Posterior vena cava (tissue), 2 donors: ENCODE measurements around the gene CACUL1. TPM values are rescaled to one million over a fixed set of nuclear protein-coding genes. Genes with fewer than 3 reads are reported as not detected.
"Not testable (repeated sequence)": the region's sequence is repeated elsewhere in the genome, so short reads cannot be mapped to it uniquely, and the experiment has no call there.

ENCODE experiments used
- DNase-seq: peaks from one replicate; pipeline ENCODE4 v3.0.0-alpha.2; 2020; ENCODE audit warnings: low spot score
- intact Hi-C, 2 donors: fragments of 100-400 bp; cut with DNase I; formaldehyde crosslinking; loops; one replicate each; pipeline versions ENCODE4 v1.14.1 to v1.14.2; 2022 to 2023
- total RNA-seq, 2 donors: library from RNA; stranded (reverse); fragmentation: NEBNext Ultra II Directional; extraction: Animal tissue kit (Norgen Biotek cat#: 25700); gene quantifications; one replicate each; pipeline ENCODE4 v1.2.1, GENCODE V29; 2021
- donor health status: DM: yes; HTN: yes; CAD: no.
- donor health status: DM: yes; HTN: yes; CAD: no.

The CACUL1 gene
- total RNA-seq, 2 donors from 2014 or later: 32.3 to 36.8 TPM

DNA sequence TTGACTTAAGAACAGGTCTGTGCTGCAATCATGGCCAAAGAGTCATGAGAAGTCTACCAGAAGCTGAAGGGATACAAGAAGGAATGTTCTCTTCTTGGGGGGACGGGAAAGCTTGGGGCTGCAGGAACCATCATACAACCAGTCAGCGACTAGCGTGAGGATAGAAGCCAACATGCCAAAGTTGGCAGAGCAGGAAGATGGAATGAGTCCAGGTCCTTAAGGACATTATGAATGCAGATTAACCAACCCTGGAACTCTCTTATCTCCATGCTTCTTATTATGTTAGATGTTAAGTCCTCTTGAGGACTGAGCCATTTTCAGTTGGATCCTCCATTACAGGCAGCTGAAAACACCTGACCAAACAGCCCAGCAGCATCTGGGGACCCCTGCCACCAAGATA, 17.2 kb upstream of the CACUL1 start:
- intact Hi-C loops: no loop called here
- DNase-seq: no peak

DNA sequence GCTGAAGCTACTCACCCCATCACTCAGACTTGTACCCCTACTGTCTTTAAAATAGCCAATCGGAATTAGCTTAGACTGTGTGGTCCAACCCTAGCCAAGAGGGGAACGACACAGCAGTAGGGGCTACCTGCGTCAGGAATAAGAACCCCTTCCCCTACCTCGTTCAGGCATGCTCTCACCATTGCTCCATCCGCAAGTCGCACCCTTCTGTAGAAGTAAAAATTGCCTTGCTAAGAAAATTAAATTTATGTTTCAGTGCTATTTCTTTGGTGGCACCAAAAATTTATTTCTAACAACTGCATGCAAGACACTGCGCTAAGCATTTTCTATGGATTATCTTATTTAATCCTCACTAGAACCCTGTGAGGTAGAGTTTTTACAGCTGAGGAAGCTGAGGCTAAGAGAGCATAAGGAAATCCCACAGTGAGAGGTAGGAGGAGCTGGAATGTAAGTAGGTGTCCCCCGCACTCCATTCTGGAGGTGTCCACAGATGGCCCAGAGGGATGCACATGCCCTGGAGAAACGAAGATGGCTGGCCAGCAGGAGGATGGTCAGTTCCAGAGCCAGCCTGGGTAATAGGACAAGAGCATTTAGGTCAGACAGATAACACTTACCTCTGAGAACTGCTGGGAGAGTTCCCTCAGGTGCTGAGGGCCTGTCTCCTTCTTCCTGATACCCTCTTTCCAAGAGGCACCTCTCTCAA, 15.3 kb upstream of the CACUL1 start:
- intact Hi-C loops: no loop called here
- no peak for DNase-seq

- DNase-seq: no peak
Measured at GRCh38 chr10:118768041-118768919, 13.5 kb upstream of the CACUL1 start.

DNA sequence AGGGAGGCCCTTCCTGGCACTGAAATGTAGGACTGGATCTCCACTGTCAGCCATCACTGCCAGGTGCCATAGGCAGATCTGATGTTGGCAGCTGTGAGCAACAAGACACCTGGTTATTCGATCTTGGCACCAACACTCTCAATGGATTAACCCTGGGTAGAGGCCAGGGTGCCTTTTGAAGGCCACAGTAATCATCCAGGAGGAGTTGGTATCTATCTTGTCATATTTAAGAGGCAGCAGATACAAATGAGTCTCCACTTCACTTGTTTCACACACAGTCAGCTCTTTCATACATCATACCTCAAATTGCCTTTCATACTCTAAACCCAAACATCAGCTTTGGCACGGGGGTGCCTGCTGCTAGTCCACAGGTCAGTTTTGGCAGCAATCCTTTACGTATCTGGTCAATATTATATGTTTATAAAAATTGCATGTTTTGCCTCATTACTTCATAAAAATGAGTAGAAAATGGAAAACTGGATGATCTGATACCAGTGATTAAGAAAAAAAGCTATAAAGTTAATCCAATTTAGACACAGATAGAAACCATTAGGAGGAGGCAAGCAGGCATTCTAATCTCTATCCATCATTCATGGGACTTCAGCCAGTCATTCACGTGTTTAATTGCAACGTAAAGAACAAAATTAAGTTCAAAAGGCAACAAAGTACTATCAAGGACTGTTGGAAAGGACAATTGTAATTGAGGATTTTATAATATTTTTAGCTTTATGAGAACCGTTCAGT, 12.7 kb upstream of the CACUL1 start:
- DNase-seq: no peak
- intact Hi-C loops: no loop called here

More at GRCh38 chr10:118768041-118768919, 13.5 kb upstream of the CACUL1 start:
- intact Hi-C loops: no loop called here

DNA sequence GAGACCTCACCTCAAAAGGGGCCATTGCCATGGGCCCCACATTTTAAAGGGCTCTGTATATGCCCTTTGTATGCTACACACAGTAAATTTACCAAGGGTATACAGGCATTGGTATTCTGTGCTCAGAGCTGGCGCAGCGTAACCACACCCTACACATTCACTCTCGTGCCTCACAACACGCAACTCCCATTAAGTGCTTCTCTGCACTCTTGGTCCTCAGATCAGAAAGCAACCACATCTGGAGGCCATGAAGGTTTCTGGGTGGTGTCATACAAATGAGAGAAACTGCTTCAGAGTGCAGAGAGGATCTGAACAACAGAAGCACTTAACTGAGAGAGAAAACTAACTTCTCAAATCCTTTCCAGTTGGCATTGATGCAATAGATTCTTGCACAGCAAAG, 9.4 kb upstream of the CACUL1 start:
- no peak for DNase-seq
- intact Hi-C loops: no loop called here

DNA sequence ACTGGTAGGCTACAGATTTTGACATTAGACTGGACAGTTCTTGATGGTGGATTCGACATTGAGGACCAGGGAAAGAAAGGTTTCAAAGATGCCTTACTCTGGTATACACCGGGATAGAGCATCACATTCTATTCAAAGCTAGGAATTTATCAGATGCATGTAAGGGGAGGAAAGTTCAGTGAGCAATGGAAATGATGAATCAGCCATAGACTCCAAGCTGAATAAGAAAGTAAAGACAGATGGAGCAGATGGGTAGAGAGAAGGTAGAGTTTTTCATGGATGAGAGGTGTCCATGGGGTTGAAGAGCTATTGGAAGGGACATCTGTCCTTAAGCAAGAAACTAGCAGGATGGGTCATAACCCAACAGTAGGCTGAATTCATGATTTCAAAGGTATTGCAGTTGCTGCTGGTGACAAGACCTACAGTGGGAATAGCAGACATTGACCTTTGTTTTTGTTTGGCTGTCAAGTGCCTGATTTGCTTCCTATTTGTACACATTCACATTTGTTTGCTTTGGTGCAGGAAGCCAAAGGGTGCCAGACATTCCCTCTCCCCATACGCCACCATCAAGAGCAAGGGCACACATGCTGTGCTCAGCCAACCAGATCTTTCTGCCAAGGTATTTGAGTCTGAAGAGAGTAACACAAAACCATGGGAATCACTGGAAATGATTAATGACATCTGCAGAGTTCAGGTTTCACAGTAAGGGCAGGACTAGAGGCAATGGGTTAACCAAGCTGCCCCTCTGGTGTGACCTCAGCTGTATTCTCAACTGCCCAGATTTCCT, 8.6 kb upstream of the CACUL1 start:
- no peak for DNase-seq
- intact Hi-C loops: no loop called here

GRCh38 chr10:118760265-118760664, 5.5 kb upstream of the CACUL1 start:
- DNase-seq: peak; percentile 78
- intact Hi-C loops: no loop called here

DNA sequence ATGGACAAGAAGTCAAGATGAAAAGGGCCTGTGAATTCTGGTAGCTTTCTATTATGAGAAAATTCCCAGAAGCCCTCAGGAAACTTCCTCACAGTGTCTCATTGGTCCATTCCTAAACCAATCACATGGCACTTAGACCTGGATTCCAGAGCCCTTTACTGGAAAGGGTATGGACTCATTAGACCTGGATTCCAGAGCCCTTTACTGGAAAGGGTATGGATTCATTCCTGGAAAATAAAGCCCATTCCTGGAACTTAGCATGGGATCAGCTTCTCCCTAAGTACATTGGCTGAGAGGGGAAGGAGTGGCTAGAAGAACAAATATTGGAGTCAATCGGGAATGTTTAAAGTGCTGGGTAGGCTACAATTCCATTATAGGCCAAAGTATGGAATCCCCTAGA, 3.7 kb upstream of the CACUL1 start:
- no peak for DNase-seq
- intact Hi-C loops: no loop called here

GRCh38 chr10:118754229-118754555, 578 bp downstream of the CACUL1 start:
- intact Hi-C loops: no loop called here
- DNase-seq: peak; percentile 86

DNA sequence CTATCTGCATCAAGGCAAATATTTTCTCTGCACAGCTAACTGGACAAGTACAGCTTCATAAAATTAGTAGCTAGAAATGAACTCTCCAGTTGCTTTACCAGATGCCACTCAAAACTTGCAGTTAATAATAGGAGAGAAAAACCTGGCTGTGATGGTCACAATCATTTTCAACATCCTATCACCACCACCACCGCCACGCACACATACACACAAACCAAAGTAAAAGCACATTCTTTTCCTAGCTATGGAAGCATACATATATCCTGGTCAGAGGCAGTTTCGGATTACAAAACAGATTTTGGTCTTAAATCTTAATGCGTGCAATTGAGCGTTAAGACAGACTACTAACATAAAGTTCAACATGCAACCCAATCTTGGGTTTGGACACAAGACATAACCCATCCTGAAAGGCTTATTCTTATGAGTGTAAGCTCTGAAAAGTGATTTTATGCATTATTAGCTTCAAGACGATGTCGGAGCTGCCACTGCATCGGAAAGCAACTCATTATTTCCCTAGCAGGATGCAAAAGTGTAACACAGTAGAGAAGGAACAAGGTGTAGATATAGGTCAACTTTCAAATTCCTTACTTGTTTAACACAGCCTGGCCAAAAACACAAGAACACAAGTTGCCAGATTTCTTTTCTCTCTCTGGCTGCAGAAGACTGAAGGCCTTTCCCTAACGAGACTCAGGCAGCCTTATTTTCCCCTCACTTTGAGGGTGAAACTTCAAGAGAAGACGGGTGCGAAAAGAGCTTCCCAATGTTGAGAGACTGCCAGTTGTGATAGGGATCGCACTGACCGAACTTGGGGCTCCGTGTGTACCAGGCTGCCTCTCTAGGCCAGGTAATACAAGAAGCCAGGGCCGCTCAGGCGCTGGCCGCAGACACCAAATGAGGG, 1.2 kb downstream of the CACUL1 start:
- DNase-seq: no peak
- intact Hi-C loops: loop anchor here in 1 of 2 donors (2.0 kb wide), 1 partner anchor 221 kb away; no protein-coding TSS in a partner anchor

- DNase-seq: no peak
- intact Hi-C loops: loop anchor here in 1 of 2 donors (2.0 kb wide), 1 partner anchor 222 kb away; no protein-coding TSS in a partner anchor
Measured at GRCh38 chr10:118752409-118752808, 2.4 kb downstream of the CACUL1 start.

DNA sequence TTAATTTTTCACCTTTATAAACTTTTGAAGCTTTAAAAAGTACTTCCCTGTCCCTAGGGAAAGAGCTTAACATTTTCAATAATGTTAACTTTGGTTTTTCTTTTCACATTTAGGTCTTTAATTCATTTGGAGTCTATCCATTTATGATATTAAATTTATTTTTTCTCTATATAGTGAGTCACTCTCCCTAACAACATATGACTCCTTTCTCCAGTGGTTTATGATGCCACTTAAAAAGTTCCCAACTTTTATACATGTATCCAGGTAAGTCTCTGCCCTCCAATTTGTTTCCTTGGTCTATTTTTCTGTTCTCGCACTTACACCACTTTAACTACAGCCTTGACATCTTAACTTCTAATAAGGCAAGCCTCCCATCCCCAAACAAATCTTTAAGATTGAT, 3.5 kb downstream of the CACUL1 start:
- intact Hi-C loops: no loop called here
- no peak for DNase-seq

DNA sequence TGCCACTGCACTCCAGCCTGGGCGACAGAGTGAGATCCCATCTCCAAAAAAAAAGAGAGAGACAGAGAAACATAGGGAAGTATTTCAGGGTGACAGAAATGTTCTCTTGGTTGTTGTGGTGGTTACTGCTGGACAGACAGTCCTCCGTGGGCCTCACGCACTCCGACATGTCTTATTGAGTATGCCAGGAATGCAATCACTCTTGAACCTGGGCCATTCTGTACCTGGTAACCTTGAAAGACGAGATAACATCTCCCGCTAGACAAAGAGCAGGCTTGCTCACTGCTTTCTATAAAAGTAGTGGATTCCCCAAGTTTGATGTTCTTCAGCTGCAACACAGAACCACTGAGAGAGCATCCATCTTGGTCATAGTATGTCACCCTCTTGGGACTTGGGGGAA, 6.7 kb downstream of the CACUL1 start:
- intact Hi-C loops: no loop called here
- DNase-seq: no peak

DNA sequence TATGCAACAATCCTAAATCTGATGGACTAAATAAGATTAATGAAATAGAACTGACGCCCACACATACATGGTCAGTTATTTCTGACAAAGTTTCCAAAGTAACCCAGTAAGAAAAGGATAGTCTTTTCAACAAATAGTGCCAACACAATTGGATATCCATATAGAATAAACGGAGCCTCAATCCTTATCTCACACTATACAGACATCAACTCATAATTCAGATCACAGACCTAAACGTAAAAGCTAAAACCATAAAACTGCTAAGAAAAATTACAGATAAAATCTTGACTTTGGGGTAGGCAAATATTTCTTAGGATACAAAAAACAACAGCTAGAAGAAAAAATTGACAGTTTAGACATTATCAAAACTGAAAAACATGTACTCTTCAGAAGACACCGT, 8.5 kb downstream of the CACUL1 start:
- DNase-seq: no peak
- intact Hi-C loops: no loop called here

DNA sequence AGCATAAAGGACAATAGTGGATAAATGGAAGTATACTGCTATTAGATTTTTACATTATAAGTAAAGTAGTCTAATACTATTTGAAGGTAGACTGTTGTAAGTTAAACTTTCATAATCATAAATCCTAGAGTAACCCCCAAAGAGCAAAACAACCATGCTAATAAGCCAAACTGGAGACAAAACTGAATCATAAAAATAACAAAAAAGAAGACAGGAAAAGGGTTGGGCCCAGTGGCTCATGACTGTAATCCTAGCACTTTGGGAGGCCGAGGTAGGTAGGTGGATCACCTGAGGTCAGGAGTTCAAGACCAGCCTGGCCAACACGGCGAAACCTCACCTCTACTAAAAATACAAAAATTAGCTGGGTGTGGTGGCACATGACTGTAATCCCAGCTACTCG, 9.7 kb downstream of the CACUL1 start:
- DNase-seq: no peak
- intact Hi-C loops: no loop called here

GRCh38 chr10:118744346-118744918, 10.3 kb downstream of the CACUL1 start:
- DNase-seq, intact Hi-C loops: not testable (repeated sequence)

DNA sequence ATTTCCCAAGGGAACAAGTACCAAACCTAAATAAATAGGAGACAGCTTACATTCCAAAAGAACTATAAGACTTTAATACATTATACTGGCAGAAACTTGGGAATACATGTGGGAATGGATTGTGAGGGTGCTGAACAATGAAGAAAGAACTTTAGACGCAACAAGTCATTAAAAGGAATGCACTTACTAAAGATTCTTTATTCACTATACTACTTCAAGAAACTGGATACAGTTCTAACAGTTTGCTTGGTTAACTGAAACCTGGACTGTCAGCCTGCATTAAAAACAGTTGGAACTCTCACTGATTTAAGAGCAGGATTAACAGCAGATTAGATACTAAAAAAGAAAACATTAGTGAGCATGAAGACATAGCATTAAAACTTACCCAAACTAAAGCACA, 12.0 kb downstream of the CACUL1 start:
- DNase-seq: no peak
- intact Hi-C loops: no loop called here

GRCh38 chr10:118742032-118742431, 12.7 kb downstream of the CACUL1 start:
- intact Hi-C loops: no loop called here
- no peak for DNase-seq
